Epithelial cell of proximal tubule (primary cell): ENCODE results near the gene MVP. TPM values are rescaled to one million over a fixed set of nuclear protein-coding genes. Genes with fewer than 3 reads are reported as not detected.
A peak's percentile ranks its signal among the peaks of the same experiment; 100 is the strongest.

Source experiments
- DNase-seq: peaks from one replicate; pipeline ENCODE4 v3.0.0-alpha.2; 2011; ENCODE audit warnings: low read depth
- H3K4me3 ChIP-seq: 2 replicates; pipeline ENCODE4 v1.5.1; 2011; ENCODE audit warnings: low read depth, mild to moderate bottlenecking, low read length
- total RNA-seq: library from RNA; depleted of rRNA; stranded (reverse); fragments of >200 nt; gene quantifications from 2 replicates; pipeline ENCODE4 v1.2.3, GENCODE V29; 2015
- TF ChIP-seq, protein P1 (sequence below): conservative IDR thresholded peaks from 2 replicates; pipeline ENCODE4 v1.5.1; 2012; ENCODE audit warnings: low read depth, mild to moderate bottlenecking, low read length

MVP gene
- total RNA-seq, 1 donor from 2014 or later, result 179 TPM

DNA sequence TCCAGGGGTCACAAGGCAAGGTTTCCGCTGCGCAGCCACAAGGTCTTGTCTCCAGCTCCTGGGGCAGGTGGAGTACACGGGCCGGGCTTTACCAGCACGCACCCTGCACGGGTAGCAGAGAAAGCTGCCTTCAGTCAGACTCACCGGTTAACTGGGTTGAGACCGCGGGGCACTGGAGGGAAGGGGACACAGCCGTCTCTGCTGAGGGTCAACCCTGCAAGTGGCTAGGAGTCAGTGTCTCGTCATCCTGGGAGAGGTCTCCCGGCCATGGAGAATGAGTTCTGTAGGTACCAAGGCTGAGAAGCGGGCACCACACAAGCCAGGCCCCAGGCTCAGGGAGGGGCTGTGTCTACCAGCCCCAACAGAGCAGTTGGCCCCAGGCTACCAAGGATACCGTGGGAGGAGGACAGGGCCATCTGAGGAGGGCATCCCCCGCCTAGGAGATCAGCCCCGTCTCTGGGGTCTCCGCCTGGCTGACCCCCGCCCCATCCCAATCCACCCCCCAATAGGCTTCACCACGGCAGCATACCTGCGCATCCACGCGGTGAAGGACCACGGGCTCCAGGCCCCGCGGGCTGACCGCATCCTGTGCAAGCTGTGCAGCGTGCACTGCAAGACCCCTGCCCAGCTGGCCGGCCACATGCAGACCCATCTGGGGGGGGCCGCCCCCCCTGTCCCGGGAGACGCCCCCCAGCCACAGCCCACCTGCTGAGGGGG, 11.1 kb upstream of the MVP start:
- H3K4me3 ChIP-seq, result no peak overlapping the region
- TF ChIP-seq, protein P1, sequence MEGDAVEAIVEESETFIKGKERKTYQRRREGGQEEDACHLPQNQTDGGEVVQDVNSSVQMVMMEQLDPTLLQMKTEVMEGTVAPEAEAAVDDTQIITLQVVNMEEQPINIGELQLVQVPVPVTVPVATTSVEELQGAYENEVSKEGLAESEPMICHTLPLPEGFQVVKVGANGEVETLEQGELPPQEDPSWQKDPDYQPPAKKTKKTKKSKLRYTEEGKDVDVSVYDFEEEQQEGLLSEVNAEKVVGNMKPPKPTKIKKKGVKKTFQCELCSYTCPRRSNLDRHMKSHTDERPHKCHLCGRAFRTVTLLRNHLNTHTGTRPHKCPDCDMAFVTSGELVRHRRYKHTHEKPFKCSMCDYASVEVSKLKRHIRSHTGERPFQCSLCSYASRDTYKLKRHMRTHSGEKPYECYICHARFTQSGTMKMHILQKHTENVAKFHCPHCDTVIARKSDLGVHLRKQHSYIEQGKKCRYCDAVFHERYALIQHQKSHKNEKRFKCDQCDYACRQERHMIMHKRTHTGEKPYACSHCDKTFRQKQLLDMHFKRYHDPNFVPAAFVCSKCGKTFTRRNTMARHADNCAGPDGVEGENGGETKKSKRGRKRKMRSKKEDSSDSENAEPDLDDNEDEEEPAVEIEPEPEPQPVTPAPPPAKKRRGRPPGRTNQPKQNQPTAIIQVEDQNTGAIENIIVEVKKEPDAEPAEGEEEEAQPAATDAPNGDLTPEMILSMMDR, result no peak

DNA sequence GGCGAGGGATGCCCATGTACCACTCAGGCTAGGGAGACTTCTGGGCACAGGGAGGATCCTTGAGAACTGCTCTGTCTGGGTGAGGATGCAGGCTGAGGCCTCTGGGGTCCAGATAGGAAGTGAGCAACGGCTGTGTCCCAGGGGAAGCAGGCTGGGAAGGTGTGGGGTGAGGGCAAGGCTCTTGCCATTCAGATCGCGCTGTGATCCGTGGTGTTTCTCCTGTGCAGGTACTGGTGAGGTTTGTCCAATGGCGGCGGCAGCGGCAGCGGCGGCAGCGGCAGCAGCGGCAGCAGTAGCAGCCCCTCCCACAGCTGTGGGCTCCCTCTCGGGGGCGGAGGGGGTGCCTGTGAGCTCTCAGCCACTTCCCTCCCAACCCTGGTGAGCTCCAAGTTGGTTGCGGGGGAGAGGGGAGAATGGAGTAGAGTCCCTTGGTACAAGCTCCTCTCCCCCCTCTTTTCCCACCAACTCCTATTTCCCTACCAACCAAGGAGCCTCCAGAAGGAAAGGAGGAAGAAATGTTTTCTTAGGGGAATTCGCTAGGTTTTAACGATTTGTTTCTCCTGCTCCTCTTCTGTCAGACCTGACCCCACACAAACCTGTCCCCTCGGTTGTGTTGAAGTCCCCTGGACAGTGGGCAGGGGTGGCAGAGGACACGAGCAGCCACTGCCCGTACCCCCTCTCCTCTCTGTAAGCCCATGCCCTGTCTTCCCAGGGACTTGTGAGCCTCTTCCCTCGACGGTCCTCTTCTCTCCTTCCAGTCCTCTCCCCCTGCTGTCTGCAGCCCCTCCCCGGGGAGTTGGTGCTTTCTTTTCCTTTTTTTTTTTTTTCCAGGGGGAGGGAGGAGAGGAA, 10.2 kb upstream of the MVP start:
- no peak for DNase-seq

More for the DNA sequence above, 11.1 kb upstream of the MVP start:
- DNase-seq, result no peak

DNA sequence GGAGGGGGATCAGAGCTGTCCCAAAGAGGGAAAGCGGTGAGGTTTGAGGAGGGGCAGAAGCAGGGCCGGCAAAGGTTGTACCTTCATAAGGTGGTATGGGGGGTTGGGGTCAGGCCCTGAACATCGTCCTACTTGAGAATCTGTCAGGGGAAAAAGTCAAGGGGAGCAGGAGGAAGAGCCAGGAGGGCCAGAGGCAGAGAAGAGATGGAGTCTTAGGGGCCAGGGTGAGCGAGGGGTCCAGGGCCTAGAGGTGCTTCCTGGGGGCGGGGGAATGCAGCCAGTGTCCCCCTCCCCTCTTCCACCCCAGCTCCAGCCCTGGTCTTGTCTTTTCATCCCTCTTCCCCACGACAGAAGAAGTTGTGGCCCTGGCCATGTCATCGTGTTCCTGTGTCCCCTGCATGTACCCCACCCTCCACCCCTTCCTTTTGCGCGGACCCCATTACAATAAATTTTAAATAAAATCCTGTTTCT, 9.5 kb upstream of the MVP start:
- TF ChIP-seq, protein P1, result no peak
- H3K4me3 ChIP-seq, result peak overlapping the region; percentile 11
- no peak for DNase-seq

More for the DNA sequence above, 10.2 kb upstream of the MVP start:
- H3K4me3 ChIP-seq, result no peak overlapping the region
- TF ChIP-seq, protein P1, result no peak

DNA sequence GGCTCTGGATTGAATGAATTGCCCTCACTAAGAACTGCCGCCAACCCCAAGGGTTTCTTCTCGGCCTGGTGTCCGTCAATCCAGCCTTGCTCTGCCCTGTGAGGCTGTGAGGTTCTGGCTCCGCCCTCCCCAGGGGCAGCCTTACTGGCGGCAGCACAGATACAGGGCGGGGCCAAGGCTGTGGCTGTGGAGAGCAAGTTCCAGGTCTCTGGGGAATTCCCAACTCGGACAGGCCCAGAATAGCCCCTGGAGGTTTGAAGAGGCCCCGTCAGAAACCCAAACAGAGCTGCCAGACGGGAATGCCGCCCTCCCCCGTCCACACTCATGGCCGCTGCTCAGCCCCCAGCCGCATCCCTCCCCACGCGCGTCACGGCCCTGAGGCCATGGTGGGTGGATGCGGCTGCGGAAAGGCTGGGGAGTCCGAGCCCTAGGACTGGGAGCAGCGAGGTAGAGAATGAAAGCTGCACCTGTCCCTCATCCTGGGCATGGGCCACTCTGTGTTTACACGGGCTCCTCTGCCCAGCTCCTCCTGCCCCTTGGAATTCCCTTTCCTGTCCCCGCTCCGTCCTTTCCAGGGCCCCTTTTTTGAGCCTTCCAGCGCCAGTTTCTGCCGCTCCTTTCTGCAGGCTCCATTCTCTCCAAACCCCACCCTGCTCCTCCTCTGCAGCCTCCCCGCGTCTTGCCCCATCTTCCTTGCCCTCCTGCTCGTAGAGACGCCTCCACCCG, 8.9 kb upstream of the MVP start:
- no peak for DNase-seq
- peak overlapping the region; percentile 61 for H3K4me3 ChIP-seq
- TF ChIP-seq, protein P1, result no peak

DNA sequence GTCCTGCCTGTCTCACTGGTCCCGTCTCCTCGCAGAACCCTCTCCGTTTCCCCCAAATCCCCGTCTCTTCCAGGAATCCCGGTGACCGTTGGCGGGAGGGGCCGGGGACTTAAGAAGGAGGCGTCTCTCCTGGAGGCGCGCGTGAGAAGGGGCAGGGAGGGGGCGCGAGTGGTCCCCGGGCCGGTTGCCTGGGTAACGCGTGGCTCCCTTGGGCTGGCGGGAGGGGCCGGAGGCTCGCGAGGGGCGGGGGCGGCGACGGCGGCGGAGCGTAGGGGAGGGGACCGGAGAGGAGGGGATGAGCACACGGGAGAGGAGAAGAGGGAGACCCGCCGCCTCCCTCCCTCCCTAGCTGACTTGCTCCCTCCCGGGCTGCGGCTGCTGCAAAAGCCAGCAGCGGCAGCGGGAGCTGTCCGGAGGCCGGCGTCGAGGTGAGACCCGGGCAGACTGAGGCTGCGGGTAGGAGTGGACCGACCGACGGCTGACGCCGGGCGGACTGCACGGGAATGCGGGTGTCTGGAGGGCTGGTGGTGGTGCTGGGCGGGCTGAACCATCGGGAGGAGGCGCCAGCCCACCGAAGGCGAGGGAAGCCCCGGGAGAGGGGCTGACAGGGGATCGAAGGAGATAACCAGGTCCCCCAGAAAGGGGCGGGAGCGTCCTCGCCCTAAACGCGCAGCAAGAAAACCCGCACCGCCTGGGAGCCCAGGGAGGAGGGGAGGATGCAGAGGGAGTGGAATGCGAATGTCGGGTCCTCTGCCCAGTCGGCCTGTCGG, 8.2 kb upstream of the MVP start, which contains the start of gene PRRT2:
Gene PRRT2, plus strand, starts transcription at position 298 of the 770 bp plus-strand sequence. CDS start 862 bp downstream, outside the sequence.
- no peak for DNase-seq
- H3K4me3 ChIP-seq, result peak within 1 kb of the TSS; percentile 61
- TF ChIP-seq, protein P1, result no peak
